ENCODE data around the gene SYT1. TPM values are rescaled to one million over a fixed set of nuclear protein-coding genes. Genes with fewer than 3 reads are reported as not detected.

Gene SYT1
- total RNA-seq, 6 experiments from 2014 or later, result 3.5 to 10.5 (median 9.1) TPM

DNA sequence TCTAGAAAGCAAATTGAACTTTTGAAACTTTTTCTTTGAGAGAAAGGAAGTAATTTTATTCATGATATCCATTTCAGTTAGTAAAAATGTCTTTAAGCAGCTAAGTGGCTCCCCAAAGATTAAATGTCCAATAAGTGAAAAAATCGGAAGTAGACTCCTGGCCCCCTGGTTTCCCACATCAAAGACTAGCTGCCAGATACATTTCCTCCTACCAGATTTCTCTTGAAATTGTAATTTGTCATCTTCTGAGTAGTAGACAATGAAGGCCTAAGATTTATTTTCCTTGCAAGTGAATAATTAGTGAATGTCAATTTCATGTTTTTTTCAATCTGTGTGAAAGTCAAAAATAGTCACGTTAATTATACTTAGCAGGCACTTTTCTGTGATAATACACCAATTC is 321.9 kb downstream of the SYT1 start:
- H3K27ac Mint-ChIP-seq, result no peak overlapping the region

DNA sequence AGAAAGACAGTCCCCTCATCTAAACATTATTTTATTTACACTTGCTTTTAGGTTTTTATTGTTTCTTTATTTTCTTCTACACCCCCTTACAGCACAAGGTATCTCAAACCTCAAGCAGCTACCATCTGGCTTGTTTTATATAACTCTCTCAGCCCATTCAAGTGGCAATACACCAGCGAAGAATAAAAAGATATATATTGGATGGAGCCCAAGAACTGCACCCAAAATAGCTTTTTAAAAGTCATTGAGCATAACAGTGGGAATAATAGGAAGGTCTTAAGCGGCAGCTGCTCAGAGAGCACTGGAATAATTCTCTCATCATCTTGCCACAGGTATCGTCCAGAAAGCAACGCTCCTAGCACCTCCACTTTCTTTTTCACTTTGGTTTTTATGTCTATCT is 322.5 kb downstream of the SYT1 start:
- H3K36me3 Mint-ChIP-seq (ENCODE audit: low read depth), result no peaks in the 10 kb centered on the region
- no peak overlapping the region for H3K4me3 Mint-ChIP-seq
- TF ChIP-seq, protein P1, sequence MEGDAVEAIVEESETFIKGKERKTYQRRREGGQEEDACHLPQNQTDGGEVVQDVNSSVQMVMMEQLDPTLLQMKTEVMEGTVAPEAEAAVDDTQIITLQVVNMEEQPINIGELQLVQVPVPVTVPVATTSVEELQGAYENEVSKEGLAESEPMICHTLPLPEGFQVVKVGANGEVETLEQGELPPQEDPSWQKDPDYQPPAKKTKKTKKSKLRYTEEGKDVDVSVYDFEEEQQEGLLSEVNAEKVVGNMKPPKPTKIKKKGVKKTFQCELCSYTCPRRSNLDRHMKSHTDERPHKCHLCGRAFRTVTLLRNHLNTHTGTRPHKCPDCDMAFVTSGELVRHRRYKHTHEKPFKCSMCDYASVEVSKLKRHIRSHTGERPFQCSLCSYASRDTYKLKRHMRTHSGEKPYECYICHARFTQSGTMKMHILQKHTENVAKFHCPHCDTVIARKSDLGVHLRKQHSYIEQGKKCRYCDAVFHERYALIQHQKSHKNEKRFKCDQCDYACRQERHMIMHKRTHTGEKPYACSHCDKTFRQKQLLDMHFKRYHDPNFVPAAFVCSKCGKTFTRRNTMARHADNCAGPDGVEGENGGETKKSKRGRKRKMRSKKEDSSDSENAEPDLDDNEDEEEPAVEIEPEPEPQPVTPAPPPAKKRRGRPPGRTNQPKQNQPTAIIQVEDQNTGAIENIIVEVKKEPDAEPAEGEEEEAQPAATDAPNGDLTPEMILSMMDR (IDR thresholded peaks at IDR 0.05), result no peak
- no peak for DNase-seq
- H3K9me3 Mint-ChIP-seq, result no peaks in the 10 kb centered on the region
- no peak overlapping the region for H3K27ac Mint-ChIP-seq
- no peaks in the 10 kb centered on the region for H3K27me3 Mint-ChIP-seq (ENCODE audit: insufficient read depth)
- peaks cover 7% of the 10 kb centered on the region; the same call in 1 of the 2 replicates for H3K4me1 Mint-ChIP-seq (ENCODE audit: low read depth)

More for the DNA sequence above, 321.9 kb downstream of the SYT1 start:
- Mint-ChIP-seq H3K27me3 (ENCODE audit: insufficient read depth) (no peaks in the 10 kb centered on the region), H3K36me3 (ENCODE audit: low read depth) (no peaks in the 10 kb centered on the region), H3K4me3 (no peak overlapping the region), H3K4me1 (ENCODE audit: low read depth) (peaks cover 7% of the 10 kb centered on the region; the same call in 1 of the 2 replicates), H3K9me3 (no peaks in the 10 kb centered on the region)
- TF ChIP-seq, protein P1 (IDR thresholded peaks at IDR 0.05), result no peak
- no peak for DNase-seq

DNA sequence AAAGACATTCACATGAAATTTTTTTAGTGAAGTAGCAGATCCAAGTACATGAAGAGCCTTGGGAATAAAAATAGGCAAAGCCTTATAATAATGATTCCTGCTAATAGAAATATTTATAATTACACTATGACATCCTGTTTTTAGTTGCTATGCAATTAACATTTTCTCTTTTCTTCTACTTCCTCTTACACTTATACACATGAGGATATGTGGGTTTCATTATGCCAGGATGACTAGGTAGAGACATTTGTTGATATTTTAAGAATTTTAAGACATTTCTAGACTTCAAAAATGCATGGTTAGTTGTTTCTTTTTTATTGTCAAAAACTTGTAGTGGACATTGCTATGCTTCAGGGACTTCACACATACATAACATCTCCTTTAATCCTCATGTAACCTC is 326.8 kb downstream of the SYT1 start:
- no peaks in the 10 kb centered on the region for H3K9me3 Mint-ChIP-seq
- no peaks in the 10 kb centered on the region for H3K27me3 Mint-ChIP-seq (ENCODE audit: insufficient read depth)
- peaks cover 6% of the 10 kb centered on the region; the same call in 1 of the 2 replicates for H3K4me1 Mint-ChIP-seq (ENCODE audit: low read depth)
- TF ChIP-seq, protein P1 (IDR thresholded peaks at IDR 0.05), result no peak
- H3K4me3 Mint-ChIP-seq, result no peak overlapping the region
- no peak for DNase-seq
- no peak overlapping the region for H3K27ac Mint-ChIP-seq
- H3K36me3 Mint-ChIP-seq (ENCODE audit: low read depth), result no peaks in the 10 kb centered on the region

DNA sequence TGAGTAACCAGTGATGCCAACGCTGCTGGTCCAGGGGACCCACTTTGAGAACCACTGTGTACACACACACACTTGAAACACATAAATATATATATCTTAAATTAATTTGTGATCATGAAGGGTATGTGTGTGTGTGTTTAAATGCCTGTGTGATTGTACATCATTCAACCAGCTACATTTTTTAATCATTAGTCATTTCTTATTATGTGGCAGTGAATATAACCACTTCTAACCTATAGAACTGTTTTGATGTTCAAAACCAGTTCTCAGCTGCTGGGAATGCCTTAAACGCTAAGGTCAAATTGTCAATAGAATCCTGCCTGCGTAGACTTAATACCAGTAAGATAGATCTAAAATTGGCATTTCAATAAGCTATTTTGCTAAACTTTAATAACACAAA is 330.0 kb downstream of the SYT1 start:
- Mint-ChIP-seq H3K4me3 (no peak overlapping the region), H3K27ac (no peak overlapping the region)

DNA sequence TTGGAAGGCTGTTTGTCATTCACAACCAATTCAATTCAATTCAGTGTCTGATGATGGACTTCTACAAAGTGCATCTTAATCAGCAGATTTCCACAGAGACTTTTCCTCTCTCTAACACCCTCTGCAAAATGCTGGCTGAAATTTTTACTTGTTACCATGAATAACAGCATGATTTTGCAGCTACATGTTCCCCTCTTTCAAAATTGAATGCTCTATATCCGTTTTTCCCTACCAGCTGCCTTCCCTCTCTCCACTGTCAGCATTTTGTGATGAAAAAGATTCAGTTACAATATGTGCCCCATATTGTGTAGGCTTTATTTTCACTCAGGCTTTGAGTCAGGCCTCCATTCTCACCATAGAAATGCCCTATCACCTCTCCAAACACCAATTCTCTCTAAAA is 334.6 kb downstream of the SYT1 start:
- no peak overlapping the region for H3K27ac Mint-ChIP-seq

More for the DNA sequence above, 330.0 kb downstream of the SYT1 start:
- DNase-seq, result no peak
- TF ChIP-seq, protein P1 (IDR thresholded peaks at IDR 0.05), result no peak
- Mint-ChIP-seq H3K9me3 (no peaks in the 10 kb centered on the region), H3K4me1 (ENCODE audit: low read depth) (peaks cover 6% of the 10 kb centered on the region; the same call in 1 of the 2 replicates), H3K27me3 (ENCODE audit: insufficient read depth) (no peaks in the 10 kb centered on the region), H3K36me3 (ENCODE audit: low read depth) (no peaks in the 10 kb centered on the region)

More for the DNA sequence above, 334.6 kb downstream of the SYT1 start:
- Mint-ChIP-seq H3K4me3 (no peak overlapping the region), H3K9me3 (no peaks in the 10 kb centered on the region), H3K4me1 (ENCODE audit: low read depth) (peaks cover 6% of the 10 kb centered on the region; the same call in 1 of the 2 replicates), H3K27me3 (ENCODE audit: insufficient read depth) (no peaks in the 10 kb centered on the region), H3K36me3 (ENCODE audit: low read depth) (no peaks in the 10 kb centered on the region)
- DNase-seq, result no peak
- TF ChIP-seq, protein P1 (IDR thresholded peaks at IDR 0.05), result no peak
